T-helper 2 cell treated with Interferon-gamma antibody and Interleukin-4, amounts not matched to agents 5 μg/mL and 100 μg/mL, for 36 hours (primary cell): ENCODE data around the gene LRRC18.

Experiments used
- DNase-seq: peaks from one replicate; pipeline ENCODE4 v3.0.0; 2021; ENCODE audit warnings: low spot score
- H3K27ac Mint-ChIP-seq: one replicate; pipeline ENCODE4 v1.8.0; 2021; ENCODE audit warnings: mild to moderate bottlenecking, mixed read lengths
- H3K27me3 Mint-ChIP-seq: one replicate; pipeline ENCODE4 v1.8.0; 2021; ENCODE audit warnings: low read depth, mixed read lengths
- H3K36me3 Mint-ChIP-seq: one replicate; pipeline ENCODE4 v1.8.0; 2021; ENCODE audit warnings: low read depth, mixed read lengths
- H3K4me1 Mint-ChIP-seq: one replicate; pipeline ENCODE4 v1.8.0; 2021; ENCODE audit warnings: low read depth, mixed read lengths
- H3K4me3 Mint-ChIP-seq: one replicate; pipeline ENCODE4 v1.8.0; 2022; ENCODE audit warnings: mild to moderate bottlenecking, moderate library complexity, mixed read lengths
- H3K9me3 Mint-ChIP-seq: one replicate; pipeline ENCODE4 v1.8.0; 2021; ENCODE audit warnings: mixed read lengths

The LRRC18 gene

GRCh38 chr10:48910548-48910947 lies 29.1 kb downstream of the LRRC18 start:
- no peaks in the 10 kb centered on the region for H3K4me1 Mint-ChIP-seq
- no peak for DNase-seq
- no peaks in the 10 kb centered on the region for H3K9me3 Mint-ChIP-seq
- no peak overlapping the region for H3K4me3 Mint-ChIP-seq
- H3K27ac Mint-ChIP-seq = no peak overlapping the region
- H3K36me3 Mint-ChIP-seq = no peaks in the 10 kb centered on the region
- H3K27me3 Mint-ChIP-seq = peaks cover 5% of the 10 kb centered on the region

GRCh38 chr10:48907730-48908129 lies 31.9 kb downstream of the LRRC18 start:
- DNase-seq = no peak
- Mint-ChIP-seq H3K27me3 (peaks cover 5% of the 10 kb centered on the region), H3K4me1 (no peaks in the 10 kb centered on the region), H3K36me3 (no peaks in the 10 kb centered on the region), H3K27ac (no peak overlapping the region), H3K9me3 (no peaks in the 10 kb centered on the region), H3K4me3 (no peak overlapping the region)

DNA sequence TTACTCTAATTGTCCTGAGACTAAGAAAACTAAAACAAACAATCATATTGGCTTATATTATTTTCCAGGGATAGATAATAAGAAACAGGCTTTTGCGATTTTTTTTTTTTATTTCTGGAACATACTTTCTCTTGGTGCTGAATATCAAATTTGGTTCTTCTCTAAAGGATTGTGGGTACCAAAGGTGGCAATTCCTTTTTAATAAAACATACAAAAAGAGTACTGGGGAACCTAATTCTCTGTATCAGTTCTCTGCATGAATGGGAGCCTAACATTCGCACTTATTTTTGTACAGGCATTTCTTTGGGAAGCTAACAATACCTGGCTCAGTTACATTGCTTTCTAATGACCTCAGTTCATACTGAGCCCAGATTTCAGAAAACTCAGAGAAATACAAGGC lies 32.8 kb downstream of the LRRC18 start:
- H3K9me3 Mint-ChIP-seq = no peaks in the 10 kb centered on the region
- peaks cover 5% of the 10 kb centered on the region for H3K27me3 Mint-ChIP-seq
- H3K4me3 Mint-ChIP-seq = no peak overlapping the region
- H3K36me3 Mint-ChIP-seq = no peaks in the 10 kb centered on the region
- H3K4me1 Mint-ChIP-seq = no peaks in the 10 kb centered on the region
- DNase-seq = no peak
- H3K27ac Mint-ChIP-seq = no peak overlapping the region

DNA sequence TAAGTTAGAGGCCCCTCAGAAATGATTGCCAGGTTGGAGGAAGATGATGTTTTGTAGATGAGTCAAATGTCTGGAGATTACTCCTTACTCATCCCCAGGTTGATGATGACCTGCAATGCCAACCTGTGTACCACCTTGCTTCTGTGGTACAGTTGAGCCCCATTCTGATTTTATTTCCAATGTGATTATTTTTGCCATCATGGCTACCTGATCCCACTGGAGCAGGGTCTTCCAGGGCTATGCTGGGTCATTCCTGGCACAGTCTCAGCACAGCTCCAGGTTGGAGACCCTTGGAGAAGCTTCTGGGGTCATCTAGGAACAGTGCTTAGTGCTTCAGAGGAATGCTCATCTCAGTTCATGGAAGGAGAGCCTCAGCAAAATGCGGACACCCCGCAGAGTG lies 34.3 kb downstream of the LRRC18 start:
- Mint-ChIP-seq H3K27ac (no peak overlapping the region), H3K4me3 (no peak overlapping the region), H3K36me3 (no peaks in the 10 kb centered on the region), H3K9me3 (no peaks in the 10 kb centered on the region), H3K4me1 (no peaks in the 10 kb centered on the region), H3K27me3 (peaks cover 5% of the 10 kb centered on the region)
- DNase-seq = no peak

DNA sequence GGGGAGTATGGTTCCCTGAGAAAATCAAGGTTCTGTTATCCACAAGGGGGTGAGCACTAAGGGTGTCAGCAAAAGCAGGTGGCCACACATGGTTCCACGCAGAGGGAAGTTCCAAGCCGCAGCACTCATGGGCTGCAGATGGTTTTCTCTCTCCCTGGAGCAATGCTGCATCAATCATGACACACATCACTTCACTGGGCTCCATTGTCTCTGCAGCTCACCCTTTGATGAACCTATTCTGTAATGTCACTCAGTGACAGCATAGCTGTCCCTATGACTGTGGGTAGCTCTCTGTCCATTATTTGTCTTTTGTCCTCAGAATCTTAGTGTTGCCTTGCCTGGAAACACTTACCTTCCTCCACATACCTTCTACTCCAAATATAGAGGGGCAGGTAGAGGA lies 34.8 kb downstream of the LRRC18 start:
- no peak for DNase-seq
- Mint-ChIP-seq H3K4me1 (no peaks in the 10 kb centered on the region), H3K4me3 (no peak overlapping the region), H3K27ac (no peak overlapping the region), H3K36me3 (no peaks in the 10 kb centered on the region), H3K27me3 (peaks cover 5% of the 10 kb centered on the region), H3K9me3 (no peaks in the 10 kb centered on the region)

- Mint-ChIP-seq H3K27ac (no peak overlapping the region), H3K4me3 (no peak overlapping the region)
These were observed 36.5 kb downstream of the LRRC18 start for GRCh38 chr10:48903151-48903550.

GRCh38 chr10:48902096-48902495 lies 37.5 kb downstream of the LRRC18 start:
- Mint-ChIP-seq H3K27me3 (no peaks in the 10 kb centered on the region), H3K4me3 (no peak overlapping the region), H3K27ac (no peak overlapping the region), H3K4me1 (no peaks in the 10 kb centered on the region), H3K36me3 (no peaks in the 10 kb centered on the region), H3K9me3 (no peaks in the 10 kb centered on the region)
- no peak for DNase-seq

More at GRCh38 chr10:48903151-48903550, 36.5 kb downstream of the LRRC18 start:
- H3K27me3 Mint-ChIP-seq = peaks cover 1% of the 10 kb centered on the region
- H3K4me1 Mint-ChIP-seq = no peaks in the 10 kb centered on the region
- no peak for DNase-seq
- H3K9me3 Mint-ChIP-seq = no peaks in the 10 kb centered on the region
- H3K36me3 Mint-ChIP-seq = no peaks in the 10 kb centered on the region

DNA sequence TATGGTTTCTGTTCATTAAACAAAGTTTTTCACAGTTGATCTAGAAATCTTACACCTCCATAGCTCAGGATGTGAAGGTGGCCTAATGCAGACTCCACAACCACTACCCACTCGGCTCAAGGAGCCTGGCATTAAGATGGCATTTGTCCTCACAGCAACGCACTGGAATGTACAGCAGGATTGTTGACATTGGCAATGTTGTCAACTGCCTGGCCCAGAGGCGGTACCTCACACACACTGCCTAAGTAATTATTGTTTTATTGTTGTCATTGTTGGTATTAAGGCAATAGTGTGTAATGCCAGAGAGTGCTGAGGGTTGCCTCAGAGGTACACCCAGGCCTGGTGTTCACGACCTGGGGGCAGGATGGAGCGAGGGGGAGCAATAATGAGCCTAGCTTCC lies 38.3 kb downstream of the LRRC18 start:
- no peaks in the 10 kb centered on the region for H3K36me3 Mint-ChIP-seq

DNA sequence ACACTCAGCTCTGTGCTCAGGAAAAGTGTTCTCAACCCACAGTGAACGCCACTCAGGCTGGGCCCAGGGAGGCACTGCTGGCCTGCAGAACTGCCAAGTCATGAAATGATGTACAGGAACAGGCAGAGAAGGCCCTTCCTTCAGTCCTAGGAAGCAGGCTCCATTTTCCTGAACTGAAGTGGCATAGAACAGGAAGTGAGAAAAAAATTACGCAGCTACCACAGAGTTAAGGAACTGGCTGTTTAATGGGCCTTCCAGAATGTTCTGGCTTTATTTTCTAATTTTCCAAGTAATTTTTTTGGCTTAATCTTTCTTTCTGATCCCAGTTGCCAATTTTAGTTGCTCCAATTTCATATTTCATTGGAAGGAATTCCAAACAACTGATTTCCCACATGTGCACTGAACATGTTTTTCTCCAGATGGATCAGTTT lies 39.3 kb downstream of the LRRC18 start:
- H3K36me3 Mint-ChIP-seq = no peaks in the 10 kb centered on the region
- no peaks in the 10 kb centered on the region for H3K9me3 Mint-ChIP-seq
- H3K27ac Mint-ChIP-seq = no peak overlapping the region
- H3K27me3 Mint-ChIP-seq = no peaks in the 10 kb centered on the region
- no peak for DNase-seq
- H3K4me1 Mint-ChIP-seq = no peaks in the 10 kb centered on the region
- no peak overlapping the region for H3K4me3 Mint-ChIP-seq

More for the DNA sequence above, 38.3 kb downstream of the LRRC18 start:
- Mint-ChIP-seq H3K4me1 (no peaks in the 10 kb centered on the region), H3K27ac (no peak overlapping the region), H3K4me3 (no peak overlapping the region), H3K9me3 (no peaks in the 10 kb centered on the region), H3K27me3 (no peaks in the 10 kb centered on the region)
- no peak for DNase-seq

DNA sequence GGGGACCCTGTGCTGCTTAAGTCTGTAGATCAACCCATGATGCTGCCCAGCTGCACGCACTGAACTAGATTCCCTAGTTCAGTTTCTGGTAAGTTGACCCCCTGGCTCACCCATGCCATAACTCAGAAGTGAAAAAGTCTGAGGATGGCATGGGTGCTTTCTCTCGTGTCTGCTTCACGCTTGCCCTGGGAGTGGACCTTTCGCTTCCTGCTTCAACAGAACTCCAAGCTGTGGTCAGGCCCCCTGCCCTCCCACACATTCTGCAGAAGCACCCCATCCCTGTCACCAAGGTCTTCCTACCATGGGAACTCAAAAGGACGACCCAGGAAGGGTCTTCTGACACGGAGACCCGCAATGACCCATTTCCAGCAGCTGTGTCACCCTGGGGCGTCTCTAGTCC lies 39.9 kb downstream of the LRRC18 start:
- Mint-ChIP-seq H3K4me3 (no peak overlapping the region), H3K36me3 (no peaks in the 10 kb centered on the region), H3K9me3 (no peaks in the 10 kb centered on the region)

GRCh38 chr10:48898426-48898825 lies 41.2 kb downstream of the LRRC18 start:
- H3K27ac Mint-ChIP-seq = no peak overlapping the region
- H3K36me3 Mint-ChIP-seq = no peaks in the 10 kb centered on the region
- no peak for DNase-seq
- H3K9me3 Mint-ChIP-seq = no peaks in the 10 kb centered on the region
- no peaks in the 10 kb centered on the region for H3K4me1 Mint-ChIP-seq
- H3K4me3 Mint-ChIP-seq = no peak overlapping the region
- peaks cover 2% of the 10 kb centered on the region for H3K27me3 Mint-ChIP-seq

More for the DNA sequence above, 39.9 kb downstream of the LRRC18 start:
- H3K27me3 Mint-ChIP-seq = no peaks in the 10 kb centered on the region
- no peak for DNase-seq
- no peak overlapping the region for H3K27ac Mint-ChIP-seq
- no peaks in the 10 kb centered on the region for H3K4me1 Mint-ChIP-seq

GRCh38 chr10:48897441-48897790 lies 42.2 kb downstream of the LRRC18 start:
- Mint-ChIP-seq H3K4me1 (no peaks in the 10 kb centered on the region), H3K27ac (no peak overlapping the region), H3K36me3 (no peaks in the 10 kb centered on the region), H3K9me3 (no peaks in the 10 kb centered on the region), H3K27me3 (peaks cover 2% of the 10 kb centered on the region), H3K4me3 (no peak overlapping the region)
- no peak for DNase-seq

DNA sequence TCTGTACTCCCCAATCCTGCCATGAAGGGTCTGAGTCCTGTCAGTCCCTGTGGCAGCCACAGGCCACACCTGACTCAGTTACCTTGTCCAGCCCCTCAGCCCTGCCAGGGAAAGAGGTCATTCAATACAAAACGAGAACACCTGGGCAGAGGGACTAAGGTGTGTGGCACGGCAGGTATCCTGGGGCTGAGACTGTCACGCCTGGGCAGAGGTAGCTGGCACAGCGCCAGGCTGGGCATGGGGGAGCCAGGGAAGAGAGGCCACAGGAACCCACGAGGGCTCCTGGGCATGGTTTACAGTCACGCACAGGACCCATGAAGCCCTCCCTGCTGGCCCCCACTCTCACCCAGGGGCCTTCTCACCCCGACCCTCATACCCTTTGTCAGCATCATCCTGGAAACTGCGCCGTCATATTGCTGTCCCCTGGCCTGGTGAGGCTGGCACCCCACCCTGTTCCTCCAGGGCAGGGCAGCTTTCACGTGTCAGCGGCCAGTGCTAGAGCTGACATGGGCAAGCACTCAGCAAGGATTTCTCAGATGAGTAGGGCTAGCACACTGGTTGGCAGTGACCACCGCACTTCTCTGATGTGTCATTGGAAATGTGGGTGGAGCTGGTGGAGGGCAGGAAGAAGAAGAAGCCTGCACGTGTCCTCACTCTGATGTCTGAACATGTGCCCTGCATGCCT lies 42.7 kb downstream of the LRRC18 start:
- no peak for DNase-seq
- Mint-ChIP-seq H3K27me3 (peaks cover 2% of the 10 kb centered on the region), H3K4me1 (peaks cover 3% of the 10 kb centered on the region), H3K4me3 (no peak overlapping the region), H3K27ac (no peak overlapping the region), H3K9me3 (no peaks in the 10 kb centered on the region), H3K36me3 (no peaks in the 10 kb centered on the region)

GRCh38 chr10:48895803-48896195 lies 43.8 kb downstream of the LRRC18 start:
- Mint-ChIP-seq H3K27ac (no peak overlapping the region), H3K4me3 (no peak overlapping the region), H3K9me3 (no peaks in the 10 kb centered on the region), H3K36me3 (no peaks in the 10 kb centered on the region), H3K27me3 (peaks cover 2% of the 10 kb centered on the region), H3K4me1 (peaks cover 4% of the 10 kb centered on the region)
- DNase-seq = no peak
